Calu3 (cell line): Measurements from ENCODE around the gene PKN2. TPM values are rescaled to one million over a fixed set of nuclear protein-coding genes. Genes with fewer than 3 reads are reported as not detected.
"Not testable (repeated sequence)": the region's sequence is repeated elsewhere in the genome, so short reads cannot be mapped to it uniquely, and the experiment has no call there.

Experiments
- BruUV-seq: library from RNA; stranded (reverse); fragments of 400-500 nt; replicated peaks from 2 replicates; lab custom pipeline; 2021; lab: Mats Ljungman, UMichigan
- CTCF ChIA-PET: fragments of 300-600 bp; sonication (Branson Sonifier 250); formaldehyde crosslinking; loops from one replicate; lab custom pipeline; 2022; ENCODE audit warnings: antibody characterized with exemption; lab: Charles Lee
- DNase-seq: peaks from one replicate; pipeline ENCODE4 v3.0.0; 2022
- H3K27ac Mint-ChIP-seq: one replicate; pipeline ENCODE4 v1.8.0; 2022; ENCODE audit warnings: mixed read lengths; ENCODE audit not compliant: unreplicated experiment
- H3K27me3 Mint-ChIP-seq: one replicate; pipeline ENCODE4 v1.8.0; 2022; ENCODE audit warnings: mixed read lengths; ENCODE audit not compliant: unreplicated experiment
- H3K36me3 Mint-ChIP-seq: one replicate; pipeline ENCODE4 v1.8.0; 2022; ENCODE audit warnings: mild to moderate bottlenecking, moderate library complexity, mixed read lengths; ENCODE audit not compliant: insufficient read depth, unreplicated experiment
- H3K4me1 Mint-ChIP-seq: one replicate; pipeline ENCODE4 v1.8.0; 2022; ENCODE audit warnings: mild to moderate bottlenecking, low read depth, mixed read lengths; ENCODE audit not compliant: unreplicated experiment
- H3K4me3 Mint-ChIP-seq: one replicate; pipeline ENCODE4 v1.8.0; 2022; ENCODE audit warnings: mild to moderate bottlenecking, low read depth, moderate library complexity, mixed read lengths; ENCODE audit not compliant: unreplicated experiment
- H3K9me3 Mint-ChIP-seq: one replicate; pipeline ENCODE4 v1.8.0; 2022; ENCODE audit warnings: low read depth, mixed read lengths; ENCODE audit not compliant: unreplicated experiment
- CTCF ChIP-seq: fragments of 200-600 bp; IDR thresholded peaks from one replicate; pipeline ENCODE4 v1.8.0; 2022; ENCODE audit warnings: antibody characterized with exemption; ENCODE audit not compliant: unreplicated experiment
- intact Hi-C: fragments of 100-400 bp; cut with micrococcal nuclease; formaldehyde crosslinking; loops from one replicate; pipeline ENCODE4 v1.10.0; 2022; ENCODE audit not compliant: unreplicated experiment
- total RNA-seq: library from RNA; stranded (reverse); gene quantifications from 2 replicates; pipeline ENCODE4 v1.2.3, GENCODE V29; 2022

PKN2 gene
- total RNA-seq, 1 experiment from 2014 or later = 82.8 TPM

- H3K4me1 Mint-ChIP-seq = peaks cover 63% of the 10 kb centered on the region
- CTCF ChIA-PET = interaction anchor here (0.6 to 1.0 kb wide), 2 partner anchors 13 to 14 kb away, joined by 3 read pairs; partner anchors contain the start of gene PKN2
- BruUV-seq = no TSS peak
- H3K9me3 Mint-ChIP-seq = no peaks in the 10 kb centered on the region
- DNase-seq = no peak
- no peaks in the 10 kb centered on the region for H3K27me3 Mint-ChIP-seq
- peak overlapping the region; percentile 75 for H3K27ac Mint-ChIP-seq
- intact Hi-C loops = no loop called here
- TF ChIP-seq CTCF = no peak
- H3K36me3 Mint-ChIP-seq = no peaks in the 10 kb centered on the region
- no peak overlapping the region for H3K4me3 Mint-ChIP-seq
These were observed 14.1 kb downstream of the PKN2 start for GRCh38 chr1:88698140-88698539.

GRCh38 chr1:88698764-88699163 is 14.7 kb downstream of the PKN2 start:
- Mint-ChIP-seq H3K36me3 (no peaks in the 10 kb centered on the region), H3K4me1 (peaks cover 63% of the 10 kb centered on the region), H3K27me3 (no peaks in the 10 kb centered on the region), H3K27ac (no peak overlapping the region), H3K4me3 (no peak overlapping the region), H3K9me3 (no peaks in the 10 kb centered on the region)
- no peak for DNase-seq
- no peak for TF ChIP-seq CTCF
- intact Hi-C loops = no loop called here
- no TSS peak for BruUV-seq
- CTCF ChIA-PET = interaction anchor here (0.6 kb wide), 1 partner anchor 13 kb away, joined by 3 read pairs; no protein-coding TSS in a partner anchor

GRCh38 chr1:88700425-88701013 is 16.4 kb downstream of the PKN2 start:
- H3K9me3 Mint-ChIP-seq = no peaks in the 10 kb centered on the region
- no TSS peak for BruUV-seq
- H3K36me3 Mint-ChIP-seq = no peaks in the 10 kb centered on the region
- peaks cover 48% of the 10 kb centered on the region for H3K4me1 Mint-ChIP-seq
- no peak for DNase-seq
- CTCF ChIA-PET = interaction anchor here (1.1 to 2.0 kb wide), 2 partner anchors 15 to 29 kb away, joined by 3 to 17 read pairs; partner anchors contain the start of gene PKN2
- no peak overlapping the region for H3K4me3 Mint-ChIP-seq
- no peak for TF ChIP-seq CTCF
- intact Hi-C loops = loop anchor here (2.0 kb wide), 1 partner anchor 14 kb away; no protein-coding TSS in a partner anchor
- no peaks in the 10 kb centered on the region for H3K27me3 Mint-ChIP-seq
- H3K27ac Mint-ChIP-seq = no peak overlapping the region

GRCh38 chr1:88701275-88701674 is 17.2 kb downstream of the PKN2 start:
- intact Hi-C loops = loop anchor here (2.0 kb wide), 1 partner anchor 14 kb away; no protein-coding TSS in a partner anchor
- peaks cover 41% of the 10 kb centered on the region for H3K4me1 Mint-ChIP-seq
- DNase-seq = no peak
- CTCF ChIA-PET = interaction anchor here (1.0 to 2.0 kb wide), 3 partner anchors 16 to 29 kb away, joined by 3 to 17 read pairs (median 3); partner anchors contain the start of gene PKN2
- no peaks in the 10 kb centered on the region for H3K27me3 Mint-ChIP-seq
- H3K36me3 Mint-ChIP-seq = no peaks in the 10 kb centered on the region
- TF ChIP-seq CTCF = no peak
- no peaks in the 10 kb centered on the region for H3K9me3 Mint-ChIP-seq
- H3K27ac Mint-ChIP-seq = no peak overlapping the region
- no peak overlapping the region for H3K4me3 Mint-ChIP-seq
- no TSS peak for BruUV-seq

- H3K27ac Mint-ChIP-seq, BruUV-seq, H3K4me3 Mint-ChIP-seq, H3K27me3 Mint-ChIP-seq, H3K36me3 Mint-ChIP-seq, DNase-seq, H3K9me3 Mint-ChIP-seq: not testable (repeated sequence)
- intact Hi-C loops = loop anchor here (2.0 kb wide), 1 partner anchor 15 kb away; no protein-coding TSS in a partner anchor
- CTCF ChIA-PET = interaction anchor here (1.0 to 2.0 kb wide), 2 partner anchors 16 to 17 kb away, joined by 3 to 17 read pairs; partner anchors contain the start of gene PKN2
- peaks cover 40% of the 10 kb centered on the region for H3K4me1 Mint-ChIP-seq
These were observed 17.7 kb downstream of the PKN2 start for GRCh38 chr1:88701793-88702192.
